ENCODE measurements around the gene PPHLN1. TPM values are rescaled to one million over a fixed set of nuclear protein-coding genes. Genes with fewer than 3 reads are reported as not detected.

The PPHLN1 gene
- total and polyA plus RNA-seq, 2 of the 8 experiments (the other 6 are each of a cell fraction or from before 2014, with no cell fraction given) = 34.3 to 71.6 TPM

DNA sequence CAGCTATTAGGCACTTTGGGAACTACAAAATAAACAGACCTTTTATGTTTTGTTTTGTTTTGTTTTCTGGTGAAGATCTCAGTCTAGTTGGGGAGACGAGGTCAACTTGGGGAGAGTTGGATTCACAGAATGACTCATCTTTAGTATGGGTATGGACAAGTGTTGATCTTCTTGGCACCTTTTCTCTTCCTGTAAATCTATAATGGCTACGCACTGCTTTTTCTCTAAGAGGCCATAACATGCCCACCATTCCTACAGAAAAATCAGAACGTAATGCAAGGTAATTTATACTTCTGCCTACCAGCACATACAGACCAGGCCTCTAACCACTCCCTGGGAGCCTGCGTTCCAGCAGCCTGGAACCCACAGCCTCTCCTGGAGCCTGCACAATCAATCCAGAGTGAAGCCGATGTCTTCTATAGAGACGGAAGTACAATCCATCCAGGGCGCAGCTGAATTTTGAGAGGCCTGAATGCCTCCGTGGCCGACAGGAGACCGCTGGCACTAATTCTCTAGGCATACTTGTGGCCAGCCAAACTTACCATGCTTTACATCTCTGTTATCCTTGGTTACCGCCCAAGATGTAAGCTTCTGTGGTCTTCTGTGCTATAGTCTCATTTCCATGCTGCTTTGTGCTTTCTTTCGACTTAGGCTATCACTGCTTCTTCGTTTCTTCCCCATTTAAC, 717 bp downstream of the PPHLN1 start (continued):
- no peak for TF ChIP-seq RFX5 (IDR thresholded peaks at IDR 0.05; ENCODE audit: borderline replicate concordance, low read depth, low read length)

Measured in H1 (cell line).